NK-92 (cell line): ENCODE measurements around the gene LRRC32.

Experiments used
- DNase-seq: peaks from one replicate; lab custom pipeline; 2025; ENCODE audit not compliant: unreplicated experiment; lab: John Stamatoyannopoulos, UW

Gene LRRC32

GRCh38 chr11:76664578-76665061 lies 5.9 kb downstream of the LRRC32 start:
- DNase-seq, result no peak

- no peak for DNase-seq
Measured at GRCh38 chr11:76663912-76664440, 6.6 kb downstream of the LRRC32 start.

- no peak for DNase-seq
Measured at GRCh38 chr11:76663486-76663810, 7.1 kb downstream of the LRRC32 start.

GRCh38 chr11:76662656-76663485 lies 7.7 kb downstream of the LRRC32 start:
- no peak for DNase-seq

GRCh38 chr11:76661834-76662434 lies 8.6 kb downstream of the LRRC32 start:
- DNase-seq, result no peak

- DNase-seq, result no peak
Measured at GRCh38 chr11:76661306-76661751, 9.2 kb downstream of the LRRC32 start.

- no peak for DNase-seq
Measured at GRCh38 chr11:76660533-76661305, 9.8 kb downstream of the LRRC32 start.

GRCh38 chr11:76659672-76660532 lies 10.6 kb downstream of the LRRC32 start:
- DNase-seq, result no peak

- DNase-seq, result no peak
Measured at GRCh38 chr11:76658651-76659650, 11.6 kb downstream of the LRRC32 start.

GRCh38 chr11:76658231-76658630 lies 12.3 kb downstream of the LRRC32 start:
- no peak for DNase-seq

GRCh38 chr11:76657187-76658170 lies 13.1 kb downstream of the LRRC32 start:
- DNase-seq, result no peak

GRCh38 chr11:76656571-76657081 lies 13.9 kb downstream of the LRRC32 start:
- no peak for DNase-seq

GRCh38 chr11:76656050-76656531 lies 14.5 kb downstream of the LRRC32 start:
- DNase-seq, result no peak

GRCh38 chr11:76655501-76656049 lies 15.0 kb downstream of the LRRC32 start:
- no peak for DNase-seq

- DNase-seq, result no peak
Measured at GRCh38 chr11:76654980-76655379, 15.6 kb downstream of the LRRC32 start.

- no peak for DNase-seq
Measured at GRCh38 chr11:76654298-76654851, 16.2 kb downstream of the LRRC32 start.

- no peak for DNase-seq
Measured at GRCh38 chr11:76653674-76654284, 16.8 kb downstream of the LRRC32 start.
